IPS DF 4.7 (cell line): ENCODE results near the gene SHPK.

Experiments
- DNase-seq: peaks from one replicate; pipeline ENCODE4 v3.0.0-alpha.2; 2013; ENCODE audit warnings: low spot score; ENCODE audit errors: extremely low read depth

Gene SHPK, protein sequence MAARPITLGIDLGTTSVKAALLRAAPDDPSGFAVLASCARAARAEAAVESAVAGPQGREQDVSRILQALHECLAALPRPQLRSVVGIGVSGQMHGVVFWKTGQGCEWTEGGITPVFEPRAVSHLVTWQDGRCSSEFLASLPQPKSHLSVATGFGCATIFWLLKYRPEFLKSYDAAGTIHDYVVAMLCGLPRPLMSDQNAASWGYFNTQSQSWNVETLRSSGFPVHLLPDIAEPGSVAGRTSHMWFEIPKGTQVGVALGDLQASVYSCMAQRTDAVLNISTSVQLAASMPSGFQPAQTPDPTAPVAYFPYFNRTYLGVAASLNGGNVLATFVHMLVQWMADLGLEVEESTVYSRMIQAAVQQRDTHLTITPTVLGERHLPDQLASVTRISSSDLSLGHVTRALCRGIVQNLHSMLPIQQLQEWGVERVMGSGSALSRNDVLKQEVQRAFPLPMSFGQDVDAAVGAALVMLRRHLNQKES

DNA sequence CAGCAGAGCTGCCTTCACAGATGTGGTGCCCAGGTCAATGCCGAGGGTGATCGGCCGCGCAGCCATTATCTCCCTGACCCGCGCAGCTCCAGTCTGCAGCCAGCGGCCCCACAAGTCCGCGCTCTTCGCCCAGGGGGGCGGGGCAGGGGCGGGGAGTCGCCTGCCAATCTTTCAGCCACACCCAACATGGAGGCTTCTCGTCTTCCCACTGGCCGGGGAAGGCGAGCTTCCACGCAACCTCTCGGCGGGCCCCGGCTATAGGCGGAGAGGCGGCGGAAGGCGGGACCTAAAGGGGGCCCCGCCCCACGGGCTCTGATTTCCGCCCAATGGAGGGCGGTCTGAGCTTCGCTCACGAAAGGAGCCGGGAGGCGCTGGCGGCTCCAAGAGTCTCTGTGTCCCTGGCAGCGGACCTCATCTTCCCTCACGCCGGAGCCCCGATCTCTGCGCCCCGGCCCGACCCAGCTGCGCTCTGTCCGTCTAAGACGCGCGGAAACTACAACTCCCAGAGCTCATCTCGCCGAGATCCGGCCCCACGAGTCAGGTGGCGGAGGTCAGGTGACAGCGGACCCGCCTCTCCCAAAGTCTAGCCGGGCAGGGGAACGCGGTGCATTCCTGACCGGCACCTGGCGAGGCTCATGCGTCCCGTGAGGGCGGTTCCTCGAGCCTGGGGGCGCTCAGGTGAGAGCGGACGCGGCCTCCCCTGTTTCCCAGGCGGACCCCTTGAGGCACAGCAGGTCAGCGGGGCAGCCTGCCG lies at the start of gene SHPK, which contains the start of gene CTNS:
Gene SHPK, minus strand, starts transcription at position 97 of the 754 bp plus-strand sequence. Its CDS starts 31 bp downstream, at position 66.
Gene CTNS, plus strand, starts transcription at position 607 of the 754 bp plus-strand sequence. CDS start 3,447 bp downstream, outside the sequence.
- peak; percentile 36 for DNase-seq

DNA sequence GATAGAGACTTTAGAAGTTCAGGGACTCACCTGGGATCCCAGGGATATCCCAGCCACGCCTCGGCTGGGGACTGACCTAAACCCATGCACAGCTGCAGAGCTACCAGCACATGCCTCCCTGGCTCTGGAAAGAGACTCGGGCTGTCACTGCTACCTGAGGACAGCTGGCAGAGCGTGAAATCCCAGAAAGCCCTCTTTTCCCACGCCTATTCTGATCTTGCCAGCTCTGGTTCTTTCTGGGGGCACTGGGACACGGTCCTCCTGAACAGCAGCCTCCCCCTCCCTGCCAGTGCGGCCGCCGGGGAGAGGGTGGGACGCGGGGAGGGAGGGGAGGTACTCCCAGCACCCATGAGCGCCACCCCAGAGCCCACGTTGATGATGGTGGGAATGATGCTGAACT lies 49.1 kb upstream of the SHPK start:
- DNase-seq = no peak

DNA sequence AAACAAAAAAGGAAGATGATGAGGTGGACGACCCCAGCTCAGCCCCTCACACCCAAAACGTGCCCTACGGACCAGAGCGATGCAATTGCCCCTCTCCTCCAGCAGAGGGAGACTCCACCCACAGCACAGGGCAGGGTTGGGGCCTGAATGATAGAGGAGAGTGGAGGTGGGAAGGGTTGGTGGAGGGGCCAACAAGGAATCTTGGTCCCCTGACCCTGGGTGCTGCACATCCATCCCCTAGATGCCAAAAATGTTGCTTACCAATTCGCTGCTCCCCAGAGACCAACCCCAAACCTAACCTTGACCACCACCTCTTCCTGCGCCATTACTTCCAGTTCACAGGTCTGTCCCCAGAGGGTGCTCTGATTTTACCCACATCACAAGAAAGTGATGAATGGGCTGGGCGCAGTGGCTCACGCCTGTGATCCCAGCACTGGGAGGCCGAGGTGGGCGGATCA lies 47.0 kb upstream of the SHPK start:
- DNase-seq = no peak

DNA sequence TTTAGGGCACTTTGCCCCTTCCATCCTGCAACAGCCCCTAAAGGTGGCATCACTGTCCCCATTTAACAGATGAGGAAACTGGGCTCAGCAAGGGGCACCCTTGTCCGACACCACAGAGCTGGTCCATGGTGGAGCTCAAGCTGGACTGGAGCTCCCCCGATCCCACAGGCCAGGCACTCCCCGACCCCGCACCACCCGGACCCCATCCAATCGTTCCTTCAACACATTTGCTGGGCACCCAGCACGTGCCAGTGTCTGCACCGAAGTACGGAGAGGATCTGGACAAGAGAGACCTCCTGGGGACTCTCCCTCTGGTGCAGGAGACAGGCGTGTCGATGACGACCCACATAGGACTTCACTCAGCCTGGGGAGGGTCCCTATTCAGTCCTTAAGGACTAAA lies 46.0 kb upstream of the SHPK start:
- DNase-seq = no peak

DNA sequence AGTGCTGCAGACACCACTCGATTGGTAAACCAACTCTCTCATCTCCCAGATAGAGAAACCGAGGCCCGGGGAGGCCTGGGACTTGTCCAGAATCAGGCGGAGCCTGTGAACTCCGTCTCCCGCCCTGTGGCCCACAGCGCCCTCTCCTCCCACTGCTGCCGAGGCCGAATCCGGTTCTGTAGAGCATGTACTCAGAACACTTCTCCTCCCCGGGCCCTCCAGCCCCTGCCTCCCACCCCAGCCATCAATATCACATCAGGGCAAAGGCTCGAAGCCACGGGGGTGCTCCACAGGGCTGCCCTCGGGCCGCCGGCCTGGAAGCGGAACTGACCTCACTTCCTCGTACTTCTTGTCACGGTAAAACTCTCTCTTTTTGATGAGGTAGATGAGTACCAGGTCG lies 45.5 kb upstream of the SHPK start:
- no peak for DNase-seq

DNA sequence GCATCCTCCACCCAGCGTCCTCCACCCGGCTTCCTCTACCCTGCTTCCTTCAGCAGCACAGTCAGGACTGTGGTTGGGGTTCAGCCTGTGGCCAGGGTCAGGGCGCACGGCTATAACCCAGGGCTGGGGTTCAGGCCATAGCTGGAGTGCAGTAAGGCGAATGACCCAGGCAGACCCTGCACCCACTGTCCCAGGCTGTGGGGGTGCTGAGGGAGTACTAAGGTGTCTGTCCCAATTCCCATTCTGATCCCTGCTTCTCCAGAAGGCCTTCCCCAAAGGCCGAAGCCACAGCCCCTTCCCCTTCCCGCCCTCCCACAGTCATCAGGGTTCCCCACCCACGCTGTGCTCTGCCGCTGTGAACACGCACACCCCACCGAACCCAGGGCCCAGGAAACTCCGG lies 45.0 kb upstream of the SHPK start:
- no peak for DNase-seq

DNA sequence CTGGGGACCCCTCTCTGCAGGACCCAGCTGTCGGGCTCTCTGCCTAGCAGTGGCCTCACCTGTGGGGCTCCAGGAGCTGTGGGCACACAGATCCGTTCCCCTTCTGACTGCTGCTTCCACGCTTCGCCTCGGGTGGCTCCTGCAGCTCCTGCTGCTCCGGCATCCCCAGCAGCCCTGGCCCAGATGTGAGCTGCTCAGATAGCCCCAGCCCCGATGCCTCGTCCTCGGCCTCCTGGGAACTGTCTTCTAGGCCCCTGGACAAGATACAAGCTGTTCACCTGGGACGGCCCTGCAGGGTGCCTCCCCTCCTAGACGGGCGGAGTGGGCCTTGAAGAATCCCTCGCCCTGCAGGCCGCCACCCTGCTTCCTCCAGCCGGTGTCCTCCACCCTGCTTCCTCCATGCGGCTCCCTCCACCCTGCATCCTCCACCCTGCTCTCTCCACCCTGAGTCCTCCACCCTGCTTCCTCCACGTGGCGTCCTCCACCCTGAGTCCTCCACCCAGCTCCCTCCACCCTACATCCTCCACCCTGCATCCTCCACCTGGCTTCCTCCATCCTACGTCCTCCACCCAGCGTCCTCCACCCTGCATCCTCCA lies 43.6 kb upstream of the SHPK start:
- DNase-seq = no peak

DNA sequence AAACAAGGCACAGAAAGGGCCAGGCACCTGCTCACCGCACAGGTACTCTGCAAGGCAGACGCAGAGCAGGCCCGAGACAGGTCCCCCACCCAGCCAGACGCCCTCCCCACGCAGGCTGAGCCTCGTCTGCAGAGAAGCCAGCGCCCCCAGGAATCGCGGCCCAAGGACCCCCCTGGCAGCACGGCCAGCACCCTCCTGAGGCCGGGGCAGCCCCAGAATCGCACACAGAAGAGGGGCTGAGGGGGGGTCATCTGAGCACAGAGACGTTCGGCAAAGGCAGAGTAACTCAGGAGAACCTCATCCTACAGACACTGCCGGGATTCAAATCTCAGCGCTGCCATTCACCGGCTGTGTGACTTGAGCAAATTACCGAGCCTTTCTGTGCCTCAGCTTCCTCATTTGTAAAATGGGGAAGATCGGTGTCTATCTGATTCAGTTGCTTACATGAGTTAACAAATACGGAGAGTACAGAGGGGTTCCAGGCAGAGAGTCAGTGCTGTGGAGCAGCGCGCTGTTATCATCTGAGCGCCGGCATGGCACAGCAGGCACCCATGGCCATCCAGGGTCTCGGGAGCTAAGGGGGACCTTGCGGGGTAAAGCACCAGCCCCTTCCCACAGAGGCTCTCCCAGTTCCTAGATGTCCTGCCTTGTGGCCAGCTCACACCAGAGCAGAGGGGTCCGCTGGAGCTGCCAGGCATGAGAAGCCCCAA lies 42.9 kb upstream of the SHPK start:
- DNase-seq = no peak

DNA sequence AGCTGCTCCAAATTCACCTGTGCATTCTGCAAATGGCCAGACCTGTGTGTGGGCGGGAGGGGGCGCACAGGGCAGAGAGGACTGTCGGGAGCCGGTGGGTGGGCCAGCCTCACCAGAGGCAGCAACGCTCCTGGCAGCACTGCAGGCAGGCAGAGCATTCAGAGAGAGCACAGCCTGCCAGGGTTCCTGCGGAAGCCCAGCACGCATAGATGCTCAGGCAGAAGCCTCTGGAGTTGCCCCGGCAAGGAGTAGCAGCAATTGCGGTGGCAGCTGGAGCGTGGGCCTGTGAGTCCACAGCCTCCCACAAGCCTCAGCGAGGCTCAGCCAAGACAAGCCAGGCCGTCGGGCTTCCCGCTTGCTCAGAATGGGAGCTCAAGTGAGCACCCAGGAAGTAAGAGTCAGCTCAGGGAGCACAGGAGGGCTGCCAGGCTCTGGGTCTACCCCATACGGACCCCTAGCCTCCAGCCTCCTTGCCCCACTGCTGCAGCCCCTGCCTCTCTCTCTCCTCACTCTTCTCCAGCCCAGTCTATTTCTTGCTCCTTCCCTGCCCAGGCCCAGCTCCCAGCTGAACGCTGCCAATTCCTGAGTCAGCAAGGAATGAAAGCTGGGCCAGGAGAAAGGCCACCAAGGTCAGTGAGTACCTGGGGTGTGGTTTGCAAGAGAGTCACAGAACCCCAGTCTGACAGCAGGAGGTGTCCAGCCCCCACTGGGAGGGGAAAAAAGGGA lies 42.2 kb upstream of the SHPK start:
- DNase-seq = no peak

DNA sequence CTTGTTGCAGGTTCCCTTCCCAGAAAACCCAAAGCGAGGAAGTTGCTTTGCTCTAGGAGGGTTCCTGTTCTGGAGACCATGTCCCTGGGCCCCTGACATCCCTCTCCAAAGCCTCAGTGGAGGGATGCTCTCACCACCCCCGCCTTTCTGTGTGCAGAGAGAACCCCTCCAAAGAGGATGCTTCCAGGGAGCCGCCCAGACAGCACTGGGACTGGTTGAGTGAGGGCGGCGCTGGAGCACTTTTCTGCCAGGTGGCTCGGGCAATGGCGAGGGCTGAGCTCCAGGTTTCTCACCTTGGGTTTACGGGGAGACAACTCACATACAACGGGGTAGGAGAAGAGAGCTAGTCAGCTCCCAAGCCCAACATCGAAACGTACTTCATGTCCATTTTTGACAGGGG lies 39.8 kb upstream of the SHPK start:
- DNase-seq = no peak

DNA sequence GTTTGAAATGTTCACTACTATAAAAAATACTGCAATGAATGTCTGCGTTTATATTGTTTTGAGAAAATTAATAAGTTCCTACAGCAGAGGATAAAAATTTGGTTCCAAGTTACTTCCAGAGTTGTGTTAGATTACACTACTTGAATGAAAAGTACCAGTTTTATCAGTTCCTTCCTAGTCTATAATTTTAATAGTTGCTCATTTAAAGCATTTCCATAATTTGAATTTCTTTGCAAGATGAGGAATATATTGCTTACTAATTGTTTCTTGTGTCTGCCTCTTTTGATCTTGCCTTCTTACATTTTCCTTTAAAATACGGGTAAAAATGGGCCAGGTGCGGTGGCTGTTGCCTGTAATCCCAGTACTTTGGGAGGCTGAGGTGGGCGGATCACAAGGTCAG lies 36.5 kb upstream of the SHPK start:
- DNase-seq = no peak

DNA sequence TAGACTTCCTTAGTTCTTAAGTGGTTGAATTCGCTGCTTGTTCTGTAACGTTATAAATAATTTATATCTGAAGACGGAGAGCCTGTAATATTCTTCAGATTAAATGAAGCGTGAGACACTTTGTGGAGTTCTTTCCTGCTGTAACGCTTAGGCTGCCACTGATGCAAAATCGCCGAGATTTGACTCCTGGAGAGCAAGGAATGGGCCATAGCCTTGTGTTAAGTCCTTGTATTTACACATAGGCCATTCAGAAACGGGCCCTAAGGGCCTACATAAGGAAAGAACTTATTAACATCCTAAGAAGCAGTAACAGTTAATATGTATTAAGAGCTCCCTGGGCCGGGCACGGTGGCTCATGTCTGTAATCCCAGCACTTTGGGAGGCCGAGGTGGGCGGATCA lies 33.5 kb upstream of the SHPK start:
- no peak for DNase-seq

DNA sequence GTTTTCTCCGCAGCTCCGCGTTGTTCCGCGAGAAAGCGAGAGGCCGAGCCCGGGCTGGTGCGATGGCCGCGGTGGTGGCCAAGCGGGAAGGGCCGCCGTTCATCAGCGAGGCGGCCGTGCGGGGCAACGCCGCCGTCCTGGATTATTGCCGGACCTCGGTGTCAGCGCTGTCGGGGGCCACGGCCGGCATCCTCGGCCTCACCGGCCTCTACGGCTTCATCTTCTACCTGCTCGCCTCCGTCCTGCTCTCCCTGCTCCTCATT lies 33.0 kb upstream of the SHPK start:
- DNase-seq = no peak

DNA sequence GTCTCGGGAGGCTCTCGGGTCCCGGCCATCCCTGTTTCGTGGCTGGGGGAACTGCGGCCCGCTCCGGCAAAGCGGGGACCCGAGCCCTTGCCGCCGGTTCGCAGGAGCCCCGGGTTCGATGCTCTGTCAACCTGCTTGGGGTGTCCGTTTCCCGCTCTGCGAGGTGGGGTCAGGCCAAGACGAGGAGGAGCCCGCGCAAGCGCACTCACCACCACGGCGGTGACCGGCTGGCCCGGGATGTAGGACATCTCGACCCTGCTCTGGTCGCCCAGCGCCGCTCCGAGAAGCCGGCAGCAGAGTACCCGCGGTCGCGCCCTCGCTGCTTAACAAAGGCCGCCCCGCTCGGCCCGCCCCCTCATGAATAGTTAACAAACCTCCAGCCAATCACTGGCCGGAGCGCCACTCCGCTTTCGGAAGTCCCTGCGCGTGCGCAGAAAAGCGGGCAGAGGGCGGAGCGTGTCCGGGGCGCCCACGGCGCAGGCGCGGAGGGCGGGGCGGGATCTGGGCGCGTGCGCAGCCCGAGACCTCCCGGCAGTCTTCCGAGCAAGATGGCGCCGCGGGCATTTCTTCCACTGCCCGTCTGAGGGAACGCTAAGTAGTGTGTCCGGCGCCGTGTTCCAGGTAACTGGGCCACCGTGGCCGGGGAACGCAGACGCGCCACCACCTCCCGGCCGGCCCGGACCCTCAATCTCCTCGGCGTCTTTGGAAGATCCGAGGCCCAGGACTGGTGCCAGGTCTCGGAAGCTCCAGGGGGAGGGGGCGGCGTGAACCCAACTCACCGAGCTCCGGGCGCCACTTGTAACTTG lies 32.4 kb upstream of the SHPK start, which contains the start of the genes EMC6 and TAX1BP3:
Gene EMC6, plus strand, starts transcription at position 534 of the 806 bp plus-strand sequence. CDS start 335 bp downstream, outside the sequence.
Gene TAX1BP3, minus strand, starts transcription at position 300 of the 806 bp plus-strand sequence. Its CDS starts 52 bp downstream, at position 248.
- peak; percentile 76 for DNase-seq

DNA sequence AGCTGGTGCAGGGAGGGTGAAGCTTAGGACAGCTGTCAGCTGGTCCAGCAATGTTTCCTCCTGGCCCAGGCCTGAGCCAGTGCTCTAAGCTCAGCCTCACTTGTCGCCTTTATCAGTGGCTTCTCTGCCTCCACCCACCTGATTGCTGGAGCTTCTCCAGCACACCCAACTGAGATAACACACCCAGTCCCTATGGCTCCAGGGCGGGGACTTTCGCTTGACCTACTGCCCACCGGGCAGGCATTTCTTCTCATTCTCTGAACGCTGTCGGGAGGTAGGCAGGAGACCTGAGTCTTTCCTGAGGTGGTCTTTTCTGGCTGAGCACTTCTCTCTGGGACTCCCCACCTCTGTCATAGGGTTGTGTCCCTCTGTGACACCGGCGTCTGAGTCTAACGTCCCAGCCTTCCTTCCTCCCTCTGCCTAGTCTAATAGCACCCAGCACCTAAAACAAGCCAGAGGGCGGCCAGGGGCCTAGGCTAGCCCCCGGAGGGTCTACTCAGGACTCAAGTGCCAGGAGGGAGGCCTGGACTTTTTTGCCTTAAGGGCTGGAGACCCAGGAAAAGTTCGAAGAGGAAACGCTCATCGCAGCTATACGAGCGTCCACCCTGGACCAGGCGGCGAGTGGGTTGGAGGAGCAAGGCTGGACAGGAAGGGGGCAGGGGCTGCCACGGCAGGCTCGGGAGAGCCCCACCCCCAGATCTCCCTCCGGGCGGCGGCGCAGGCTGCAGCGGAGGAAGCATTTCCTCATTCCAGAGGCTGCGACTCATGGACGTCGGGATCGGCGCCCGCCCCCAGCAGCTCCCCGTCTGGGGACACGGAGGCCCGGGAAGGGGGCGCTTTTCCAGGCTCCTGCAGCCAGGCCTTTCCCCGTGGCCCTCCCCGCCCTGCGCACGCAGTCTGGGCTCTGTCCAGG lies 31.6 kb upstream of the SHPK start:
- no peak for DNase-seq

DNA sequence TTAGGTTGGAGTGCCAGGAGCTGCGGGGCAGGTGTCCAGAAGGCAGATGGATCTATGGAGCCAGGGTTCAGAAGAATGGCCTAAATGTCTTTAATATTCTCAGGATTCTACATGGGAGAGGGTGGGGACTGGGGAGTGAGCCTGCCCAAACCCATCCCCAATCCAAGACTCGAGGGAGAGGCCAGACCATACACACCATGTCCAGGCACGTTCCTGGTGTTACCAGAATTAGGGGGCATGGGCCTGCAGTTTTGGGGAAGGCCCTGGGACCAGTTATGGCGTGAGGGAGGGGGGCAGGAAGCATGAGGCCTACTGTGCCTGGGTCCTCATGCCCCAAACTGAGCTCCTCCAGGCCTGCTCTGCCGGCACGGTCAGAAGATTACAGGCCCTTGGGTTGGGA lies 30.5 kb upstream of the SHPK start:
- DNase-seq = no peak

DNA sequence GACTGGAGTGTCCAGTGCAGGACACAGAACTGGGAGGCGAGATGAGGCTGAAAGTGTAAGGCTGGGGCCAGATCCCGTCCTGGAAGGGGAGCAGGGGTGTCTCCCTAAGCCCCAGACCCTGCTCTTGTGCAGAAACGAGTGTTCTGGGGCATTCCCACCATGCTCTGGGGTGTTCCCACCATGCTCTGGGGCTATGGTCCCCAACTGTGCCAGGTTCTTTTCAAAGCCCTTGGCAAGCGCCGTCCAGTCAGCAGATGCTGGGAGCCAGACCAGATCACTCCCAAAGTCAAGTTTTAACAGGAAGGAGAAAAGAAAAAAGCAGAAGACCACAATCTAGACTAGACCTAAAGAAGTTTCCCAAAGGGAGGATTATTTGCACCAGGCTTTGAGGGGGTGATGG lies 29.8 kb upstream of the SHPK start:
- DNase-seq = no peak

DNA sequence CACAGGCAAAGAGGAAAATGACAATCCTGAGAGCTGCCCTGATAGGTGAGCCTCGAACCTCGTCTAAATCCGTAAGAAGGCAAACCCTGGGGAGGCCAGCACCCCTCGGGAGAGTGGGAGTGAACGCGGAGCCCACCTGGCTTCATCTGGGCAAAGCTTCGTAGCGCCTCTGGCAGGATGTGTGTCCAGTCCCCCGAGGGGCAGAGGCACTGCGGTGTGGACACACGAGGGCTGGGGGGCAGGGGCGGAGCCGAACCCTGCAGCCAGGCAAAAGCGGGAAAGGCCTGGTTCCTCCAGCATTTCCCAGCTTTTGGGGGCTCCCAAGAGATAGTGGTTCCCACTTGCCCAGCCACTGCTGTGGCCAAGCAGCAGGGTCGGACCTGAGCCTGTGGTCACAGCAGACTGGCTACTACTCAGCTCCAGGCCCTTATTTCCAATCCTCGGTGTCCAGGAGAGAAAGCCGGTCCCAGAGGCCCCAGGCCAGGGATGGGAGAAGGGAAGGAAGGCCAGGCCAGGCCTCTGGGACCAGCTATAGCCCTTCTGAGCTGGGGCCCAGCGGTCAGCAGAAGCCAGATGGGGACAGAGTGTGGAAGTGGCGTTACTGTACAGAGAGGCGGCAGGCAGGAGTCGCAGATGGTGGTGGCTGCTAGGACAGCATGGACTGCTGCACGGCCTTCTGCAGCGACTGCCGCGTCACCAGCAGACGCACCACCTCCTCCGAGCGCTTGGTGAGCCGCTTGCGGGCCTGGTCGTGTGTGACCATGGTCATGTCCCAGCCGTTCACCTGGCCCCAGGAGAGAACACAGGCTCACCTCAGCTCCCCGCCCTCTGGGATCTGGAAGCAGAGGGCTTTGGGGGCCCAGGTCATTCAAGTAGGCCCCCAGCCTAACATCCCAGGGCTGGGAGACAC lies 27.3 kb upstream of the SHPK start:
- DNase-seq = no peak
